Measurements from ENCODE around the gene PDHX. TPM values are rescaled to one million over a fixed set of nuclear protein-coding genes. Genes with fewer than 3 reads are reported as not detected.

Gene PDHX
- total and polyA plus RNA-seq, 5 donors from 2014 or later: 18.2 to 24.1 (median 20.0) TPM

- no peaks in the 10 kb centered on the region for H3K9me3 ChIP-seq (ENCODE audit: control insufficient read depth in 2 of 2, low read length in 2 of 2)
- H3K27me3 ChIP-seq (ENCODE audit: control insufficient read depth, insufficient read depth, low read length): no peaks in the 10 kb centered on the region
- Mint-ChIP-seq H3K27me3 (no peaks in the 10 kb centered on the region), H3K4me1 (peaks cover 0 to 4% (median under 1%) of the 10 kb centered on the region in 4 donors), H3K27ac (no peak overlapping the region), H3K4me3 (no peak overlapping the region), H3K36me3 (peaks cover 39% of the 10 kb centered on the region), H3K9me3 (no peaks in the 10 kb centered on the region)
- H3K4me3 ChIP-seq (ENCODE audit: low read depth, low read length): no peak overlapping the region
- H3K4me1 ChIP-seq (ENCODE audit: control insufficient read depth, insufficient read depth, low read length, poor library complexity, severe bottlenecking): no peaks in the 10 kb centered on the region
- ATAC-seq (ENCODE audit: low read depth in 2 of 2): no peak
- peaks cover 7% of the 10 kb centered on the region for H3K36me3 ChIP-seq (ENCODE audit: control insufficient read depth, insufficient read depth, low read length)
- H3K27ac ChIP-seq (ENCODE audit: insufficient read depth, low read length, poor library complexity, severe bottlenecking): no peak overlapping the region
- no peak for DNase-seq
Observed at GRCh38 chr11:34960277-34960676, 43.9 kb downstream of the PDHX start.

DNA sequence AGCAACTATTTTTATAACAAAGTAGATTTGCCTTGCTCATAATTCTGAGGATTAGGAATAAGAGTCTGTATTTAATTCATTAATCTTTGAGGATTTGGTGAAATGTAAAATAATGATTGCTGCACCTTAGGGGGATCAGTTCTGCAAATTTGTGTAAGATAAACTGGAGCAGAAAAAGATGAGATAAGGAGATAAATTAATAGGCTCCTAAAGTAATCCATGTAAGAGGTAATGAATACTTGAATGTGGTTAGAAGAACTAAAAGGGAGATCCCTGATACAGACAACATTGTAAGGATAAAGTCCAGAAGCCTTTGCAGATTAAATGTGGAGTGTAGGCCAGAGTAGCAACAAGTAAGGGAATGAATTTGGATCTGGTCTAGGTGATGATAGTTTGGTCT is 45.6 kb downstream of the PDHX start:
- H3K27ac ChIP-seq (ENCODE audit: insufficient read depth, low read length, poor library complexity, severe bottlenecking): no peak overlapping the region
- no peaks in the 10 kb centered on the region for H3K4me1 ChIP-seq (ENCODE audit: control insufficient read depth, insufficient read depth, low read length, poor library complexity, severe bottlenecking)
- ATAC-seq (ENCODE audit: low read depth in 2 of 2) (no peak), DNase-seq (no peak)
- Mint-ChIP-seq H3K27me3 (no peaks in the 10 kb centered on the region), H3K4me1 (peaks cover 0 to 4% (median under 1%) of the 10 kb centered on the region in 4 donors), H3K27ac (peak overlapping the region in 1 of 3 donors; percentile 8), H3K9me3 (no peaks in the 10 kb centered on the region), H3K4me3 (no peak overlapping the region), H3K36me3 (peaks cover 47% of the 10 kb centered on the region)
- no peak overlapping the region for H3K4me3 ChIP-seq (ENCODE audit: low read depth, low read length)
- H3K9me3 ChIP-seq (ENCODE audit: control insufficient read depth in 2 of 2, low read length in 2 of 2): no peaks in the 10 kb centered on the region
- H3K36me3 ChIP-seq (ENCODE audit: control insufficient read depth, insufficient read depth, low read length): peaks cover 14% of the 10 kb centered on the region
- H3K27me3 ChIP-seq (ENCODE audit: control insufficient read depth, insufficient read depth, low read length): no peaks in the 10 kb centered on the region

GRCh38 chr11:34963351-34963750 is 46.9 kb downstream of the PDHX start:
- H3K27me3 ChIP-seq (ENCODE audit: control insufficient read depth, insufficient read depth, low read length): no peaks in the 10 kb centered on the region
- ATAC-seq (ENCODE audit: low read depth in 2 of 2): no peak
- no peak overlapping the region for H3K27ac ChIP-seq (ENCODE audit: insufficient read depth, low read length, poor library complexity, severe bottlenecking)
- no peaks in the 10 kb centered on the region for H3K27me3 Mint-ChIP-seq
- H3K4me1 ChIP-seq (ENCODE audit: control insufficient read depth, insufficient read depth, low read length, poor library complexity, severe bottlenecking): no peaks in the 10 kb centered on the region
- DNase-seq: no peak
- H3K36me3 ChIP-seq (ENCODE audit: control insufficient read depth, insufficient read depth, low read length): peaks cover 18% of the 10 kb centered on the region
- H3K4me3 ChIP-seq (ENCODE audit: low read depth, low read length): no peak overlapping the region
- H3K9me3 Mint-ChIP-seq: no peaks in the 10 kb centered on the region
- no peak overlapping the region for H3K27ac Mint-ChIP-seq
- H3K9me3 ChIP-seq (ENCODE audit: control insufficient read depth in 2 of 2, low read length in 2 of 2): no peaks in the 10 kb centered on the region
- H3K4me3 Mint-ChIP-seq: no peak overlapping the region
- peaks cover 0 to 4% (median under 1%) of the 10 kb centered on the region in 4 donors for H3K4me1 Mint-ChIP-seq
- H3K36me3 Mint-ChIP-seq: peaks cover 50% of the 10 kb centered on the region

DNA sequence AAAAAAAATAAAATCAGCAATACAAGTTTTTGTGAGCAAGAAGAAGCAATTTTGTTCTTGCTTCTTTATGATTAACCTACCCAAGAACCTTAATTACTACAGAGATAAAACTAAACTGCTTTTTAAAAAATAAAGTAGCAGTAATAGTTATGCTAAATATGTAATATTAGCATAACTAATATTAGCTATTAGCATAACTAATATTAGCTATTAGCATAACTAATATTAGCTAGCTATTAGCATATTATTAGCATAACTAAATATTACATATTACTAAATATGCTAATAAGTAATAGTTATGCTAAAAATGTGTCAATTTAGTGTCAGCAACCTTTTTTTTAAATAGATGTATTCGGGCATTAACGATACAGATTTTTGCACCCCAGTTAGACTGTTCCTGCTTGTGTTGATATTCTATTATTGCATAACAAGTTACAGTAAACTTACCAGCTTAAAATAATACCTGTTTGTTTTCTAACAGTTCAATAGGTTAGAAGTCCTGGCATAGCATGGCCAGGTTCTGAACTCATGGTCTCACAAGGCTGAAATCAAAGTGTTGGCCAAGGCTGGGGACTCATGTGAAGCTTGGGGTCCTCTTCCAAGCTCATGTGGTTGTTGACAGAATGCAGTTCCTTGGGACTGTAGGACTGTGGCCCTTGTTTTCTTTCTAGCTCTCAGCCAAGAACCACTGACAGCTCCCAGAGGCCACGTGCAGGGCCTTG is 48.4 kb downstream of the PDHX start:
- H3K4me1 Mint-ChIP-seq: peaks cover 0 to 1% (median 0%) of the 10 kb centered on the region in 4 donors
- no peaks in the 10 kb centered on the region for H3K27me3 Mint-ChIP-seq
- DNase-seq (no peak), ATAC-seq (ENCODE audit: low read depth in 2 of 2) (no peak)
- no peaks in the 10 kb centered on the region for H3K9me3 ChIP-seq (ENCODE audit: control insufficient read depth in 2 of 2, low read length in 2 of 2)
- no peaks in the 10 kb centered on the region for H3K4me1 ChIP-seq (ENCODE audit: control insufficient read depth, insufficient read depth, low read length, poor library complexity, severe bottlenecking)
- no peak overlapping the region for H3K4me3 ChIP-seq (ENCODE audit: low read depth, low read length)
- peaks cover 27% of the 10 kb centered on the region for H3K36me3 ChIP-seq (ENCODE audit: control insufficient read depth, insufficient read depth, low read length)
- no peaks in the 10 kb centered on the region for H3K9me3 Mint-ChIP-seq
- H3K4me3 Mint-ChIP-seq: no peak overlapping the region
- no peak overlapping the region for H3K27ac Mint-ChIP-seq
- no peaks in the 10 kb centered on the region for H3K27me3 ChIP-seq (ENCODE audit: control insufficient read depth, insufficient read depth, low read length)
- H3K36me3 Mint-ChIP-seq: peaks cover 50% of the 10 kb centered on the region
- H3K27ac ChIP-seq (ENCODE audit: insufficient read depth, low read length, poor library complexity, severe bottlenecking): no peak overlapping the region

DNA sequence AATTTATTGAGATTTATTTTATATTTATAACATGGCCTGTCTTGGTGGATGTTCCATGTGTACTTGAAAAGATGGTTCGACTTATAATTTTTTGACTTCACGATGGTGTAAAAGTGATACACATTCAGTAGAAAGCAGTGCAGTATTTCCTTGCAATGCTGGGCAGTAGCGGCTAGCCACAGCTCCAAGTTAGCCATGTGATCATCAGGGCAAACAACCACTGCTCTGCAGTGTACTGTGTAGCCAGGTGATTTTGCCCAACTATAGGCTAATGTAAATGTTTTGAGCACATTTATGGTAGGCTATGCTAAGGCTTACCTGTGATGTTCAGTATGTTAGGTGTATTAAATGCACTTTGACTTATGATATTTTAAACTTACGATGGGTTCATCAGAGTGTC is 52.4 kb downstream of the PDHX start:
- no peak overlapping the region for H3K27ac Mint-ChIP-seq

DNA sequence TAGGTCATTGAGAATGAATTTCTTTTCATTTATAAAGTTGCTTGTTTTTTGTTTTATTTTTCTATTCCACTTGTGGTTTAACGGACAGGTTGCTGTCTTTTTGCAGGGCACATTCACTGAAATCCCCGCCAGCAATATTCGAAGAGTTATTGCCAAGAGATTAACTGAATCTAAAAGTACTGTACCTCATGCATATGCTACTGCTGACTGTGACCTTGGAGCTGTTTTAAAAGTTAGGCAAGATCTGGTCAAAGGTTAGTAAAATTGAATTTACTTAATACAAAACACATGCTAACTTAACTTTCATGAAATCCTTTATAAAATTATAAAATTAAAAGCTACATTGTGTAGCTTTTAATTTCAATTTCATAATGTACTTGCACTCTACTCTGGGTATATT is 53.6 kb downstream of the PDHX start:
- DNase-seq (no peak), ATAC-seq (ENCODE audit: low read depth in 2 of 2) (no peak)
- H3K36me3 Mint-ChIP-seq: peaks cover 67% of the 10 kb centered on the region
- no peak overlapping the region for H3K27ac Mint-ChIP-seq
- peaks cover 3 to 16% (median 9%) of the 10 kb centered on the region in 4 donors for H3K4me1 Mint-ChIP-seq
- no peaks in the 10 kb centered on the region for H3K9me3 ChIP-seq (ENCODE audit: control insufficient read depth in 2 of 2, low read length in 2 of 2)
- peaks cover 45% of the 10 kb centered on the region for H3K36me3 ChIP-seq (ENCODE audit: control insufficient read depth, insufficient read depth, low read length)
- H3K27ac ChIP-seq (ENCODE audit: insufficient read depth, low read length, poor library complexity, severe bottlenecking): no peak overlapping the region
- no peaks in the 10 kb centered on the region for H3K4me1 ChIP-seq (ENCODE audit: control insufficient read depth, insufficient read depth, low read length, poor library complexity, severe bottlenecking)
- peaks cover 0 to 2% (median 0%) of the 10 kb centered on the region in 7 donors for H3K9me3 Mint-ChIP-seq
- no peak overlapping the region for H3K4me3 Mint-ChIP-seq
- no peaks in the 10 kb centered on the region for H3K27me3 Mint-ChIP-seq
- no peaks in the 10 kb centered on the region for H3K27me3 ChIP-seq (ENCODE audit: control insufficient read depth, insufficient read depth, low read length)
- H3K4me3 ChIP-seq (ENCODE audit: low read depth, low read length): no peak overlapping the region

More for the DNA sequence above, 52.4 kb downstream of the PDHX start:
- no peaks in the 10 kb centered on the region for H3K27me3 ChIP-seq (ENCODE audit: control insufficient read depth, insufficient read depth, low read length)
- no peaks in the 10 kb centered on the region for H3K9me3 ChIP-seq (ENCODE audit: control insufficient read depth in 2 of 2, low read length in 2 of 2)
- DNase-seq (no peak), ATAC-seq (ENCODE audit: low read depth in 2 of 2) (no peak)
- peaks cover 45% of the 10 kb centered on the region for H3K36me3 ChIP-seq (ENCODE audit: control insufficient read depth, insufficient read depth, low read length)
- Mint-ChIP-seq H3K4me1 (peaks cover 2 to 12% (median 8%) of the 10 kb centered on the region in 4 donors), H3K4me3 (no peak overlapping the region), H3K9me3 (peaks cover 0 to 2% (median 0%) of the 10 kb centered on the region in 7 donors), H3K36me3 (peaks cover 62% of the 10 kb centered on the region), H3K27me3 (no peaks in the 10 kb centered on the region)
- no peaks in the 10 kb centered on the region for H3K4me1 ChIP-seq (ENCODE audit: control insufficient read depth, insufficient read depth, low read length, poor library complexity, severe bottlenecking)
- no peak overlapping the region for H3K4me3 ChIP-seq (ENCODE audit: low read depth, low read length)
- H3K27ac ChIP-seq (ENCODE audit: insufficient read depth, low read length, poor library complexity, severe bottlenecking): no peak overlapping the region

- DNase-seq (no peak), ATAC-seq (ENCODE audit: low read depth in 2 of 2) (no peak)
- no peak overlapping the region for H3K4me3 Mint-ChIP-seq
- H3K27ac Mint-ChIP-seq: no peak overlapping the region
- peaks cover 67% of the 10 kb centered on the region for H3K36me3 Mint-ChIP-seq
- Histone ChIP-seq H3K36me3 (ENCODE audit: control insufficient read depth, insufficient read depth, low read length) (peaks cover 45% of the 10 kb centered on the region), H3K4me1 (ENCODE audit: control insufficient read depth, insufficient read depth, low read length, poor library complexity, severe bottlenecking) (no peaks in the 10 kb centered on the region), H3K4me3 (ENCODE audit: low read depth, low read length) (no peak overlapping the region), H3K9me3 (ENCODE audit: control insufficient read depth in 2 of 2, low read length in 2 of 2) (no peaks in the 10 kb centered on the region), H3K27me3 (ENCODE audit: control insufficient read depth, insufficient read depth, low read length) (no peaks in the 10 kb centered on the region), H3K27ac (ENCODE audit: insufficient read depth, low read length, poor library complexity, severe bottlenecking) (no peak overlapping the region)
- peaks cover 8 to 20% (median 13%) of the 10 kb centered on the region in 4 donors for H3K4me1 Mint-ChIP-seq
- H3K9me3 Mint-ChIP-seq: peaks cover 0 to 3% (median 0%) of the 10 kb centered on the region in 7 donors
- H3K27me3 Mint-ChIP-seq: no peaks in the 10 kb centered on the region
Observed at GRCh38 chr11:34970480-34970879, 54.1 kb downstream of the PDHX start.

DNA sequence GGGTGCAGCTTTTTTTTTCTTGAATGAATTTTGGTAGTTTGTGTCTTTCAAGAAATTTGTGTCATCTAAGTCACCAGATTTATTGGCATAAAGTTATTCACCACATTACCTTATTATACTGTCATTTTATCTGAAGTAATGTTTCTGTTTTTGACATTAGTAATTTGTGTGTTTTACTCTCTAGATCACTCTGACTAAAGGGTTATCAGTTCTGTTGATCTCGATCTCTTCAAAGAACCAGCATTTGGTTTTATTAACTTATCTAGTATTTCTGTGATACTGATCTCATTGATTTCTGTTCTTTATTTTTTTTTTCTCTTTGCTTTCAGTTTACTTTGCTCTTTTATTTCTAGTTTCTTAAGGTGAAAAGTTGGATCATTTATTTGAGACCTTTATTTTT is 55.5 kb downstream of the PDHX start:
- H3K4me1 ChIP-seq (ENCODE audit: control insufficient read depth, insufficient read depth, low read length, poor library complexity, severe bottlenecking): no peaks in the 10 kb centered on the region
- Mint-ChIP-seq H3K27ac (peak overlapping the region in 1 of 3 donors; percentile 46), H3K27me3 (no peaks in the 10 kb centered on the region), H3K9me3 (peaks cover 0 to 3% (median 0%) of the 10 kb centered on the region in 7 donors), H3K36me3 (peaks cover 69% of the 10 kb centered on the region), H3K4me1 (peaks cover 20 to 30% (median 25%) of the 10 kb centered on the region in 4 donors), H3K4me3 (no peak overlapping the region)
- ATAC-seq (ENCODE audit: low read depth in 2 of 2) (no peak), DNase-seq (no peak)
- no peaks in the 10 kb centered on the region for H3K9me3 ChIP-seq (ENCODE audit: control insufficient read depth in 2 of 2, low read length in 2 of 2)
- H3K36me3 ChIP-seq (ENCODE audit: control insufficient read depth, insufficient read depth, low read length): peaks cover 44% of the 10 kb centered on the region
- no peak overlapping the region for H3K27ac ChIP-seq (ENCODE audit: insufficient read depth, low read length, poor library complexity, severe bottlenecking)
- H3K27me3 ChIP-seq (ENCODE audit: control insufficient read depth, insufficient read depth, low read length): no peaks in the 10 kb centered on the region
- no peak overlapping the region for H3K4me3 ChIP-seq (ENCODE audit: low read depth, low read length)
